CD4-positive, alpha-beta T cell treated with Interleukin-6 for 4 hours (primary cell): Measurements from ENCODE around the gene GRAMD1B.
"Not testable (repeated sequence)": the region's sequence is repeated elsewhere in the genome, so short reads cannot be mapped to it uniquely, and the experiment has no call there.

Source experiments
- DNase-seq: peaks from one replicate; pipeline ENCODE4 v3.0.0-alpha.2; 2020; ENCODE audit warnings: mixed read lengths

GRAMD1B gene

GRCh38 chr11:123653827-123654565, 223.9 kb downstream of the GRAMD1B start:
- DNase-seq, result peak; percentile 32

GRCh38 chr11:123654566-123655081, 224.6 kb downstream of the GRAMD1B start, which contains the start of gene SCN3B:
Gene SCN3B, minus strand, starts transcription at chr11:123654624. Its CDS starts 823 bp downstream, at chr11:123653801.
- DNase-seq, result peak; percentile 55

DNA sequence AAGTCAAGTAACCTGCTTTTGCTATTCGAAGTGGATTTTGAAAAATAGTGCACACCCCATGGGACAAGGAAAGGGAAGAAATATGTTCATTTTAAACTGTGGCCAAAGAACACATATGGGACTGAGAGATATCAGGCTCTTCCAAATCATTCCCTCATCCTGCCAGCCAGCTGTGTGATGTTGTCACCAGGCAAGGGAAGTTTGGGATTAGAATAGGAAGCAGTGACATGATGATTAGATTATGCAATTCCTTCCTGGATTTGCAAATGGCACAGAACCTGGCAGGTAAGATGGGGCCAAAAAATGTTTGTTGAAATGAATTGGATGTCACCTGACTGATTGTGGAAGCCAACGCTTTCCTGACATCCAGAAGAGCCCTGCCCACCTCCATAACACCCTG, 229.2 kb downstream of the GRAMD1B start:
- no peak for DNase-seq

GRCh38 chr11:123659965-123660364, 229.9 kb downstream of the GRAMD1B start:
- DNase-seq, result not testable (repeated sequence)

- DNase-seq, result no peak
Measured at GRCh38 chr11:123665306-123665705, 235.2 kb downstream of the GRAMD1B start.

DNA sequence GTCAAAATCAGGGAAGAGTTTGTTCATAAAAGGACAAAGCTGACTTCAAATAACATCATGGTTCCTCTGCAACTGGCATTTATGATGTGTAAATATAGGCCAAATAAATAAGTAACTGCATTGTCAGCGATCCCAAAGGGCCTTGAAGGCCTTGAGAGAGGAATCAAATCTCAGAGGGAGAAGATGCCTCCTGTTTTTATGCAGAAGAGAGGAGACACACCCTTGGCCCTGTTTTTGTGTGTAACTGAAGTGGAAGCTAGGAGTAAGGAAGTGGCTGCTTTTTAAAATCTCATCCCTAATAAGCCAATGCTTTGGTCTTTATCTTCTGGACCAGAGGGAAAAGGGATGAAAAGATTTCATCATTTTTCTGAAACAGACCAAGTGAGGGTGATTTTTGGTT, 240.0 kb downstream of the GRAMD1B start:
- DNase-seq, result no peak

- no peak for DNase-seq
Measured at GRCh38 chr11:123671534-123671933, 241.5 kb downstream of the GRAMD1B start.

- no peak for DNase-seq
Measured at GRCh38 chr11:123672568-123672967, 242.5 kb downstream of the GRAMD1B start.

- no peak for DNase-seq
Measured at GRCh38 chr11:123674297-123674696, 244.2 kb downstream of the GRAMD1B start.
